GM18520 (cell line): Measurements from ENCODE around the gene KIF26A.

Experiments used
- ATAC-seq: cut with Tn5 transposase; IDR thresholded peaks from one replicate; pipeline ENCODE4 v1.9.1; 2021; ENCODE audit not compliant: unreplicated experiment

KIF26A gene

GRCh38 chr14:104138098-104138717 is at the start of gene KIF26A:
Gene KIF26A, plus strand, starts transcription at chr14:104138587. Its CDS starts 136 bp downstream, at chr14:104138723.
- ATAC-seq, result no peak

GRCh38 chr14:104090071-104090748 is 48.2 kb upstream of the KIF26A start:
- no peak for ATAC-seq

- ATAC-seq, result no peak
These were observed 47.1 kb upstream of the KIF26A start for GRCh38 chr14:104091061-104091926.

GRCh38 chr14:104091927-104092771 is 46.2 kb upstream of the KIF26A start:
- ATAC-seq, result no peak

GRCh38 chr14:104092931-104093365 is 45.4 kb upstream of the KIF26A start:
- no peak for ATAC-seq

GRCh38 chr14:104093366-104094055 is 44.9 kb upstream of the KIF26A start:
- no peak for ATAC-seq

- ATAC-seq, result no peak
These were observed 44.2 kb upstream of the KIF26A start for GRCh38 chr14:104094056-104094708.

- ATAC-seq, result no peak
These were observed 43.5 kb upstream of the KIF26A start for GRCh38 chr14:104094709-104095425.

- no peak for ATAC-seq
These were observed 42.7 kb upstream of the KIF26A start for GRCh38 chr14:104095426-104096310.

GRCh38 chr14:104096318-104096717 is 42.1 kb upstream of the KIF26A start:
- no peak for ATAC-seq

GRCh38 chr14:104096751-104097700 is 41.4 kb upstream of the KIF26A start:
- no peak for ATAC-seq

GRCh38 chr14:104098272-104099095 is 39.9 kb upstream of the KIF26A start:
- no peak for ATAC-seq

- no peak for ATAC-seq
These were observed 39.0 kb upstream of the KIF26A start for GRCh38 chr14:104099096-104100041.

GRCh38 chr14:104100171-104101085 is 38.0 kb upstream of the KIF26A start:
- ATAC-seq, result no peak
